Hematopoietic multipotent progenitor cell treated with erythropoietin and hydrocortisone succinate and interleukin-3 and kit ligand, for 8 days (in vitro differentiated cells): ENCODE measurements around the gene STIM1.

Source experiments
- DNase-seq: peaks from one replicate; pipeline ENCODE4 v3.0.0-alpha.2; 2015

The STIM1 gene

DNA sequence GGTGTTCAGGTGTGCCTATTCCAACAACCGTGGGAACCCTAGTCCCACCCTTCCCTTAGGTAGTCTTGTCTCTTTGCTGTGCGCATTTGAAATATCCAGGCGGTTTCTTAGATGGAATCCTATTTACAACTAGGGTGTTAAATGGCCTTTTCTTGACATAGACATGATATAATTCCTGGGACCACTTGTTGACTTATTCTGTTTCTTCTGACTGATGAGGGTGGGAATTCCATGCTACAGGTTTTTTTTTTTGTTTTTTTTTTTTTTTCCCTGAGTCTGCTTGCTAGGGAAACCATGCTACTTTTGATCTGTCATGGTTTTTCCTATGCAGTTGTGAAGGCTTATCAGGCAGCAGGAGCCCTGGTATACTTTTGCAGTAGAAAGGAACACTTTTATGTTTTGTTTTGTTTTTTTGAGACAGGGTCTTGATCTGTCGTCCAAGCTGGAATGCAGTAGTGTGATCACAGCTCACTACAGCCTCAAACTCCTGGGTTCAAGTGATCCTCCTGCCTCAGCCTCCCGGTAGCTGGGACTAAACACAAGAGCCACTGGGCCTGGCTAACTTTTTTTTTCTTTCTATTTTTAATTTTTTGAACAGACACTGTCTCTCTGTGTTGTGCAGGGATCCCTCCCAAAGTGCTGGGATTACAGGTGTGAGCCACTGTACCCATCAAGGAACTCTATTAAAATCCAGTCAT lies 1.5 kb downstream of the STIM1 start:
- no peak for DNase-seq

DNA sequence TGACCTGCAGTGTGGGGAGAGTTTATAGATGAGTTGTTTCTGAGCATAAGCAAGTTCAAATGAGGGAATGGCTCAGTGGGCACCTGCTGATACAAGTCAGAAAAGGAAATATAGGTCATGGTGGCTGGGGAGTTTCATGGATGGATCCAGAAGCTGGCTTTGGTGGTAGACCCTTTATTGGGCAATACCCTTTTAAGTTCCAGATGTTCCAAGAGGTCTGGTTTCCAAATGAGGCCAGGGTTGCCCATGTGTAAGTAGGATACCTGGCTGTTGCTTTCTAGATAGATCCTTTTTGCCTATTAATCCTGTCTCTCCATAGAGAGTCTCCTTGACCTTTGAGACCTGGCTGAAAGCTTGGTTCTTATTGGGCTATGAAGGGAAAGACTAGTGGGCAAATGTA lies 2.2 kb downstream of the STIM1 start:
- no peak for DNase-seq

GRCh38 chr11:3859373-3859881 lies 4.0 kb downstream of the STIM1 start:
- peak; percentile 62 for DNase-seq

GRCh38 chr11:3860375-3860774 lies 4.9 kb downstream of the STIM1 start:
- DNase-seq, result no peak

GRCh38 chr11:3860898-3861393 lies 5.5 kb downstream of the STIM1 start:
- peak; percentile 75 for DNase-seq

DNA sequence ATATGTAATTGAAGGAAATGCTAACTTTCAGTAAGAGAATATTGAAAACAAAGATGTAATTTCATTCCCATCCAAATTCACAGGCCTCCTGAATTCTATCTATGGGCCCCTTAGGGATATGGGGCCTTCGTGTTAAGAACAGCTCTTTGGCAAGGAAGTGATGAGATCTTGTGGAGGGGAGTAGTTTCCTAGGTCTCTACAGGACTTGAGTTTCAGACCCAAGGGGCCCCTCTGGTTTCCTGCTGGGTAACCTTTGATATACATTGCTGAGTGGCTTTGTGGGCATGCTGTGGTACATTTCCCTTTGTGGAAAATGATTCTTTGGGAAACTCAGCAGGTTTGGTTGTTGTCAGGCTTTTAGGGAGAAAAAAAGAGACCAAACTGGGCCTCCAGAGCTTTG lies 6.2 kb downstream of the STIM1 start:
- no peak for DNase-seq

DNA sequence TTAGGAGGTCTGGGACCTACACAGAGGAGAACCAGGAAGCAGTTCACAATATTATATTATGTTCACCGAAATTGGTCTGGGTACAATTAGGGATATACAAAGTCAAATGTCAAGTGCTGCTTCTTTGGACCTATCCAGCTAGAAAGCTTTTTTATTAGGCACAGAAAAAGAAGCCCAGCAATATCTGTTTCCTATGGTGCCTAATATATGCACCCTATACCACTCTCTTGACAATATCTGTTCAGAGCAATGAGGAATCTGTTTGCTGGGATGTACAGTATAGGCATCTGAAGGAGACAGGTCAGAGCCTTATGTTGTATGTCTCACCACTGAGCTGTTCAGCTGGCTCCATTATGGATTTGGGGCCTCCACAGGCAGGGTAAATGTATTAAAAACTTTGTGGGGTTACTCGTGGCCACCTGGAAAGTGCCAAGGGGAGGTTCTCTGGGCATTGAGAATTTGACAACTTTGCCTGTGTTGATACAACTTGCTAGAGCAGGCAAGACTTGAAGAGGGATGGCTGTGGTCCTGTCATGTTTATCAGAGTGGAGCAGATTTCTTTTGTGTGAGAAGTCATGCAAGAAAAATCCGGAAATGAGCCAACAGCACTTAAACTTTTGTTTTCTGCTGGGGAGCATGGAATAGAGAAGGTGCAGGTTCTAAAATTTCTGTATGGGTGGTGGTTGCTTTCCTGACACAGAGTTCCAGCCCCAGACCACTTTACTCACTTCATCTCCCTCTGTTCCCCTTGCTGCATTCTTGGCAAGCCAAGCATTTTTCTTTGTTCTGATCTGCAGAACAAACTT lies 10.1 kb downstream of the STIM1 start:
- DNase-seq, result peak; percentile 83

GRCh38 chr11:3866206-3866605 lies 10.7 kb downstream of the STIM1 start:
- DNase-seq, result peak; percentile 76

DNA sequence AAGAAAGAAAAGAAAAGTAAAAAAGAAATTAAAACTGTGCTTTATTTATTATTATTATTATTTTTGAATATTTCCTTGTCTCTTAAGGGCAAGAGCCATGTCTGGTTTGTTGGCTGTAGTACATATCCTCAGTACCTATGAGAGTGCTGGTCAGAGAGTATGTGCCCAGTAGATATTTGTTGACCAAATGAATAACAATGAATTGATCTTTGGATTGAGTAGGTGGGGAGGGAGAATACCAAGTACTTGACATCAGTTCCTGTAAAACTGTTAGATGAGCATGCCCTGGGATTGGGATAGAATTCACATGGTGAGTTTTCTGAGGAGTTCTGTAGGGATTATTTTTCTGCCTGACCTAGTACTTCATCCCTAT lies 11.4 kb downstream of the STIM1 start:
- no peak for DNase-seq

DNA sequence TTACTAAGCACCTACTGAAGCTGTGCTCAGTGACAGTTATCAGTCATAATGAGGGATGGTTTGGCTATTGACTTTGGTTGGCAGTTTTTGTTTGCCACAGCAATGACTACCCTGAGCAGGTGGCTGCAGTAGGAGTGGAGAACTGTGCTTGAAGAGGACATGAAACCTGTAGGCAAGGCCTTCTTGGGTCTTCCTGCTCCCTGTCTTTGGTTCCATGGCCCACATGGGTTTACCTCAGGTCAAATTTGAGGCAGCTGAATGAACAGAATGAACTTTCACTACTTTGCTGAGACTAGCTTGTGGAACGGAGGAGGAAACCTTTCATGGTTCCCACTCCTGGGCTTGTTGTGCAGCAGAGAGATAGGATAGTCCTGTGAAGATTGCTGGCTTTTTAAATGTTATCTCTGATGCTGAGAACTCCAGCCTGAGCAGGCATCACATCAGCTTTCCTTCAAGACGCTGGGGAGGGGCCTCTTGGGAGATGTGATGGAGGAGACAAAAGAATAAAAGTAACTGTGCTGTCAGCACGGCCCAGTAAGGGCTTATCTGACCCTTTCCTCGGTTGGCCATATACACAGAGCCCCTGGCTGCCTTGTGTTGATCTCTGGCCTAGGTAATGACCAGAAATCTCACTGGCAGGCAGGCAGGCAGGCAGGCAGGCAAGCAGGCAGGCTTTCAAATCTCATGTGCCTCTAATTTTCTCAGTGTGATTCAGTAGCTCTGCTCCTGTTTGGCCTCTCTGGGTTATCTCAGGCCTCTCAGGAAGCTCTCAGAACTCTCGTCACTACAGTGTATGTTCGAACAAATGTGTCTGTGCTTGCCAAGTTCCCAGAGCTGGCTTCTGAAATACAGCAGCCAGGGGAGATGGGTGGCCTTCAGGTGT lies 12.0 kb downstream of the STIM1 start:
- peak; percentile 89 for DNase-seq

DNA sequence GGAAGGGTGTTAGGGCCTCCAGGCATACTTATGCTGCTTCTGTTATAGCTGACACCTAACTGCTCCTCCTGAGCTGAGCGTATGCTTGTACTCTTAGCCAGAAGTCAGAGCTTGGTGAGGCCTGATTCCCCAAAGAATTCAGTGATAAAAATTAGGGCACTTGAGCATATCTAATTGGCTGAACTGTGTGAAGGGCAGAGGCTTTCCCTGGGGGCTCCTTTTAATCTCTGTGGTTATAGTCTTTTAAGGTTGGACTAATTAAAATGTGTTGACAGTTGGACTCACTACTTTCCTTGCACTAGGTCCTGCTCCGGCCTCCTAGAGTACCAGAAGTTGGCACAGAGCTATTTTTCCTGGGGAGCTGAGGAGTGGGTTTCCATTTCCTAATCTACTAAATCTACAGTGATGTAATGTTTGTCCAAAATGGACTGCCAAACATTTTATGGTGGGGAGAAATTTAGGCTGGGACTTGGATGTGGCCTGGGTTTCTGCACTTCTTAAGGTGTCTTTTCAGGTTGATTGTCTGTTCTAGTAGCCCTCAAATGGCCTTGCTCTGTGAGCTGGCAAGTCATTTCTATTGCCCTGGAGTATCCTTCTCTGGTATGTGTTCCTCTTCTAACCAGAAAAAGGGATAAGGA lies 18.4 kb downstream of the STIM1 start:
- DNase-seq, result no peak

DNA sequence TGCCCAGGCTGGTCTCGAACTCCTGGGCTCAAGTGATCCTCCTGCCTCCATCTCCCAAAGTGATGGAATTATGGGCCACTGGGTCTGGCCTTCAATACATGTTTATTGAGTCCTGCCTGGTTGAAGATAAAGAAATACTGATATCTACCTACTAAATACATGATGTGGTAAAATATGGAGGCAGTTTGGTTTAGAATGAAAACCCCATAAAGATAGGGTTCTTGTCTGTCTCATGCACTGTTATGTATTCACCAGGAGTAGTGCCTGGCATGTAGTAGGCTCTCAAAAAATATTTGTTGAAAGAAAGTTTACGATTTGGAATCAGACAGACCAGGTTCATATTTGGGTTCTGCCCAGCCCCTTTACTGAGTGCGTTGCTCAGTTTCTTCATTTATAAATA lies 21.1 kb downstream of the STIM1 start:
- DNase-seq, result peak; percentile 50

DNA sequence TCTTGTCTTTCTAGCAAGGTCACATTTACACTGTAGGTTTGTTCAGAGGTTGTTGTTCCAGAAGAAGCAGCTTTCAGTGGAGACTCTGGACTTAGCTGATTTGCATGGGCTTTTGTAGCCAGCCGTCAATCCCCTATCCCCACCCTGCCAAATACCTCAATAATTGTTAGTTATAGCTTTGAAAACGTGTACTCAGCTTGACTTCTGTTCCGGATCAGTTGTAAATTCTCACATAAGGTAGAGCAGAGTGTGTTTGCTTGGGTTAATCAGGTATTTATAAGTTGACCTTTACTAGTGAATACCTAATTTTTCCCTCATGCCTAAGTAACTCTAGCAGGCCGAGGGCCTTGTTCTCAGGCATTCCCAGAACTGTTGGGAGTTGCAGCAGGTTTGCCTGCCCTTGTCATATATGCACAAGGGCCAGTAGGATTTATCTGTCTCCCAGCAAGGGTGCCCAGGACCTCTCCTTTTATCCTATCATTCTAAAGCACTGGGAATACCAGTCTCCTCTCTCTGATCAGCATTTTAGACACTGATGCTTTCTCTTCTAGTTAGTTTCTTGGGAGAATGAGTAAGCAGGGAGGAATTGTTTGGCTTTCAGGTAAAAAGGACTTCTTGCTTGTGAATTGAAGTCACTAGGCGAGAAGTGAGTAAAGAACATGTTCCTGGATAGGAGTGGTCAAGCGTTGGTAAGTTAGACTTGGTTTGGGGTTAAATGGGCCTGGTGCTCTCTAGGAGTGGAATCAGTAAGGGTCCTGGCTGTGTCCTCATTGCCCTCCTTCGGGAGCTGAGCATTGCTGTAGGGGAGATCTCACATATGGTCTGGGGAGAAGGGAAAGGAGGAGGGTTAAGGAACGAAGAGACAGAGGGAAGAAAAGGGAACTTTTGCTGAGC lies 22.1 kb downstream of the STIM1 start:
- DNase-seq, result no peak

- DNase-seq, result no peak
Measured at GRCh38 chr11:3878258-3878584, 22.8 kb downstream of the STIM1 start.

DNA sequence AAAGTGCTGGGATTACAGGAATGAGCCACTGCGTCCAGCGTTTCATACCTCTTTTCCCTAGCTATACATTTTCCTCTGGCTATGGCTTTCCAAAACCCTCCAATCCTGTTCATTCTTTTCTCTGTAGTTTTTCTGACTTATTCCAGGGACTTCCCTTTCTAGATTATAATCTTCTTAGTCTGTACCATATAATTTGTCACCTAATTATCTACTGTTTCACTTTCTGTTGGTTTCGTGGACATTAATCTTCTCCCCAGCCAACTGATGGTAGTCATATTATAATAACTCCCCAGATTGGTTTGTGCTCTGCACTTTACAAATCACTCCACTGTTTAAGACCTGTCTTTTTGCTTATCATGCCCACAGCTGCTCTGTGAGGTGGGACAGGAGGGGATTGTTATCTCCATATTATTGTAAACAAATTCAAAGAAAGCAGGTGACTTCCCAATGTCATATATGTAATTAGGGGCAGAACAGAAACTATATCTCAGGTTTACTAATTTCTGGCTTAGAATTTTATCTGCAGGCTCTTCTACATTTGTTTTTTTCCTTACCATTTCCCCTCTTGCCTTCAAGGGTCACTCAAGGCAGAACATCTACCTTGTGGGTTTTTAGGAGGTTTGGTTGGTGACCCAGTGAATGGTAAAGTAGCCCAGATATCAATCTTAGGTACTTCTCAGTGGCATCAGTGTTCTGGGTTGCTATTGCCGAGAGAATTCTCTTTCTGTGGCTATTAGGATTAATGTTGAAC lies 23.9 kb downstream of the STIM1 start:
- peak; percentile 30 for DNase-seq

DNA sequence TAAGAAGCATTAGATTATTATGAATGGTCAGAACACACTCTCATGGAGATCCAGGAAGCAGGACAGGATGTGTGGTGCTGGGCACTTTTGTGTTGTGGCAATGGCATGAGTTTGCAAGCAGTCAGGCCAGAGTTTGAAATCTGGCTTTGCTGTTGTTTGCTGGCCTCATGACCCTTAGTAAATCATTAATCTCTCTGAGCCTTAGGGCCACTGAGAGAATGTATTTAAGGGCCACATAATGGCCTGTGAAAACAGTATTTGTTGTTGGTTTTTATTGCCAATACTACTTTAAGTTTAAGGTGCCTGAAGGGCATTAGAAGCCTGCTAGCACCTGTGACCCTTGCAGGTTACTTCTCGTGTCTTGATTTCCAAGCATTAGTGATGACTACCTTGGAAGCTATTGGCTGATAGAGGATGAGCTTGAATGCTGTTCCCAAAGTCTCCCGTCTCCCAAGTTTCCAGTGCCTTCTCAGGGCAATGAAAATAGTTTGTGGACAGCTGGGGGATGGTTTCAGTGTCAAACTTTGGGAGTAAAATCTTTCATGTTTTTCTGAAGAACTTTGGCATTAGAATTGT lies 24.6 kb downstream of the STIM1 start:
- DNase-seq, result no peak

DNA sequence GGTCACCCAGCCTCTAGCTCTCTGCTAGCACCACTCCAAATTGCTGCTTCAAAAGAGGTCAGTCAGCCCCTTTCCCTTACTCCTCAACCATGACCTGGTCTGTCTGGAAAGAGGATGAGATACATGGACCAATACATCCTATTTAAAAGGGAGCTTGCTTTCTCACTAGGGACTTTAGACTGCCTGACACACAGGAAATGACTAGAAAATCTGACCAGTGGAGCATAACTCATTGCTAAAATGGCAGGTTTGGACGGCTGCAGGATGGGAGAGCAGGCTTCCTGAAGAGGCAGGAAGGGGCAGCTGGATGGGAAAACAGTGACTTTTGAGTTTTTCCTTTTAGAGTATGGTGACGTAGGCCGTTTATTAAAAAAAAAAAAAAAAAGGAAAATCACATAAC lies 25.3 kb downstream of the STIM1 start:
- DNase-seq, result no peak

DNA sequence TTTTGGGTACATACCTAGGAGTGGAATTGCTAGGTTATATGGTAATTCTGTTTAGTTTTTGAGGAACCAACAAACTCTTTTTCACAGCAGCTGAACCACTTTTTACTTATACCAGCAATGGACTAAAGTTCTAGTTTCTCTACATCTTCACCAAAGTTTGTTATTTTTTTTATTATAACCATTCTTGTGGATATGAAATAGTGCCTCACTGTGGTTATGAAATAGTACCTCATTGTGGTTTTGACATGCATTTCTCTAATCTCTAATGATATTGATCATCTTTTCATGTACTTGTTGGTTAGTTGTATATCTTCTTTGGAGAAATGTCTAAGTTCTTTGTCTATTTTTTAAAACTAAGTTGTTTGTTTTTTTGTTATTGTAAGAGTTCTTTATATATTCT lies 27.2 kb downstream of the STIM1 start:
- DNase-seq, result peak; percentile 44

DNA sequence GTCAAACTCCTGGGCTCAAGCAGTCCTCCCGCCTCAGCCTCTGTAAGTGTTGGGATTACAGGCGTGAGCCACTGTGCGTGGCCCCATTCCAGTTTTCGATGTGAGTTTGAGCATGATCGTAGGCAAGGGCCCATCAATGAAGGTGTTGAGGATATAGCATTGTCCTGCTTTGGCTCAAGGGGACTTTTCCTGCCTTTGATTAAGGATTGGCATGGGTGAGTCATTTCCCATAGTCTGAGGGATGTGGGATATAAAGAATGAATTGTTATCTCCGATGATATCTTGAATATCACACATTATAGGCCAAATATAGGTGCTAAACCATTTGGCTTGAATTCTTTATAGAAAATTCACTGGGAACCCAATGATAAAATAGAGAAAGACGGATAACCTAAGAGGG lies 30.4 kb downstream of the STIM1 start:
- DNase-seq, result no peak

- no peak for DNase-seq
Measured at GRCh38 chr11:3886985-3887384, 31.5 kb downstream of the STIM1 start.

GRCh38 chr11:3888876-3889275 lies 33.4 kb downstream of the STIM1 start:
- DNase-seq, result no peak
